Measurements from ENCODE around the gene GNG12. TPM values are rescaled to one million over a fixed set of nuclear protein-coding genes. Genes with fewer than 3 reads are reported as not detected.

GNG12 gene
- total RNA-seq, 1 experiment from 2014 or later = 66.1 TPM

DNA sequence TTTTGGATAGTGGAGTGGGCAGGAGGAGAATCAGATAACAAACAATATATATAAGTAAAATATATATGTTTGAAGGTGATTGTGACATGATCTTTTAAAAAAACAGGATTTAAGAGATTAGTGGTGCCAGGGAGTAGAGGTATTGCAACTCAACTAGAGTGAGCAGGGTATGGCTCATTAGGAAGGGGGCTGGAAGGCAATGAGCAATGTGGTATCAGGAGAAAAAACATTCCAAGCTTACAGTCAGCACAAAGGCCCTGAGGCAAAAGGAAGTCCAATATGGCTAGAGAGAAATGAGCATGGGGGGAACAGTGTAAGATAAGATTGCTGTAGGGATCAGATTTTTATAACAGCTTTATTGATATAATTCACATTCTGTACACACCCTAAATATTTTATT lies 153.6 kb downstream of the GNG12 start:
- Histone ChIP-seq H3K79me2 (ENCODE audit: low read length) (no peaks in the 10 kb centered on the region), H3K9me2 (replicated peaks; ENCODE audit: low read length) (no peaks in the 10 kb centered on the region), H3K9me3 (ENCODE audit: low read length) (no peaks in the 10 kb centered on the region), H3K27me3 (ENCODE audit: low read length) (no peaks in the 10 kb centered on the region), H3F3A (ENCODE audit: low read length, unreplicated experiment) (peaks cover 12% of the 10 kb centered on the region), H3K4me1 (ENCODE audit: insufficient read depth, low read length) (peaks cover 43% of the 10 kb centered on the region), H3K4me3 (ENCODE audit: low read length) (no peak overlapping the region), H4K20me1 (ENCODE audit: low read length) (no peaks in the 10 kb centered on the region), H3K9ac (ENCODE audit: low read length) (no peak overlapping the region), H2AFZ (ENCODE audit: low read length) (no peak overlapping the region), H3K4me2 (ENCODE audit: low read length) (peak overlapping the region; percentile 16; the same call in 1 of the 2 replicates), H3K36me3 (ENCODE audit: low read depth, low read length) (no peaks in the 10 kb centered on the region), H3K27ac (ENCODE audit: low read length) (0 out of 2 replicates have a peak overlapping the region, but pooled peaks have one; percentile 23)
- DNase-seq (peak; percentile 81), ATAC-seq (no peak; the same call in 1 of the 2 replicates)
- intact Hi-C loops (cut with micrococcal nuclease) = loop anchor here (10.0 kb wide), 1 partner anchor 705 kb away; no protein-coding TSS in a partner anchor
- ChIA-PET CTCF (no interaction called here), POLR2A (ENCODE audit: unreplicated experiment) (no interaction called here)
- BruUV-seq (replicated peaks) = no TSS peak
- TF ChIP-seq EZH2 (IDR thresholded peaks at IDR 0.05; ENCODE audit: low read length, unreplicated experiment) (no peak), CTCF (conservative IDR thresholded peaks at IDR 0.05; ENCODE audit: low read depth, low read length) (no peak), EZH2phosphoT487 (IDR thresholded peaks at IDR 0.05; ENCODE audit: borderline replicate concordance, low read length) (no peak)

DNA sequence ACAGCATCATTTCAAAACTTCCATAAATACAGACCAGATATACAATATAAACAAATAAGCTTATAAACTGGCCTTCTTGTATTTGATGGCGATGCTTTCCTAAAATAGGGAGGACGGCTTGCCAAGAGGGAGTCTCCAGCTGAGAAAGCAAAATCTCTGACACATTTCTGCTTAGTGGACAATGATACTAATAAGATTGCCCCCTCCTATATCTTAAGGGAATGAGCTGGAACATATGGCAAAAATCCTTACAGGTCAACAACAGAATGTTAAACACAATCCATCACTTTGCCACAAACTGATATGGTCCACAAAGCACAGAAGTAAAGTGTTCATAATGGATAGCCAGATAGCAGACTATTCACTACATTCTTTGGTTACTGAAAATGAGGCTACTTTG lies 155.3 kb downstream of the GNG12 start:
- ATAC-seq (no peak), DNase-seq (no peak)
- Histone ChIP-seq H3K27me3 (ENCODE audit: low read length) (no peaks in the 10 kb centered on the region), H3K9ac (ENCODE audit: low read length) (no peak overlapping the region), H3K79me2 (ENCODE audit: low read length) (no peaks in the 10 kb centered on the region), H3K36me3 (ENCODE audit: low read depth, low read length) (no peaks in the 10 kb centered on the region), H3K9me2 (replicated peaks; ENCODE audit: low read length) (no peaks in the 10 kb centered on the region), H3K27ac (ENCODE audit: low read length) (no peak overlapping the region), H2AFZ (ENCODE audit: low read length) (no peak overlapping the region), H3K4me1 (ENCODE audit: insufficient read depth, low read length) (peaks cover 34% of the 10 kb centered on the region), H3K9me3 (ENCODE audit: low read length) (no peaks in the 10 kb centered on the region), H3K4me2 (ENCODE audit: low read length) (no peak overlapping the region), H3K4me3 (ENCODE audit: low read length) (no peak overlapping the region), H4K20me1 (ENCODE audit: low read length) (no peaks in the 10 kb centered on the region), H3F3A (ENCODE audit: low read length, unreplicated experiment) (peaks cover 3% of the 10 kb centered on the region)
- CTCF ChIA-PET = no interaction called here
- TF ChIP-seq EZH2 (IDR thresholded peaks at IDR 0.05; ENCODE audit: low read length, unreplicated experiment) (no peak), EZH2phosphoT487 (IDR thresholded peaks at IDR 0.05; ENCODE audit: borderline replicate concordance, low read length) (no peak), CTCF (conservative IDR thresholded peaks at IDR 0.05; ENCODE audit: low read depth, low read length) (no peak)
- POLR2A ChIA-PET (ENCODE audit: unreplicated experiment) = no interaction called here
- BruUV-seq (replicated peaks) = no TSS peak
- intact Hi-C loops (cut with micrococcal nuclease) = no loop called here

GRCh38 chr1:67677408-67677807 lies 155.9 kb downstream of the GNG12 start:
- Histone ChIP-seq H3K9me3 (ENCODE audit: low read length) (no peaks in the 10 kb centered on the region), H4K20me1 (ENCODE audit: low read length) (no peaks in the 10 kb centered on the region), H3K4me2 (ENCODE audit: low read length) (no peak overlapping the region), H3K27ac (ENCODE audit: low read length) (no peak overlapping the region), H3K4me1 (ENCODE audit: insufficient read depth, low read length) (peaks cover 32% of the 10 kb centered on the region), H3F3A (ENCODE audit: low read length, unreplicated experiment) (no peaks in the 10 kb centered on the region), H3K79me2 (ENCODE audit: low read length) (no peaks in the 10 kb centered on the region), H3K27me3 (ENCODE audit: low read length) (no peaks in the 10 kb centered on the region), H2AFZ (ENCODE audit: low read length) (no peak overlapping the region), H3K36me3 (ENCODE audit: low read depth, low read length) (no peaks in the 10 kb centered on the region), H3K9me2 (replicated peaks; ENCODE audit: low read length) (no peaks in the 10 kb centered on the region), H3K9ac (ENCODE audit: low read length) (no peak overlapping the region), H3K4me3 (ENCODE audit: low read length) (no peak overlapping the region)
- DNase-seq = no peak
- ATAC-seq = no peak
- POLR2A ChIA-PET (ENCODE audit: unreplicated experiment) = no interaction called here
- CTCF ChIA-PET = interaction anchor here (0.6 to 0.8 kb wide), 2 partner anchors 117 to 145 kb away, joined by 3 to 4 read pairs; no protein-coding TSS in a partner anchor
- BruUV-seq (replicated peaks) = no TSS peak
- no peak for TF ChIP-seq EZH2 (IDR thresholded peaks at IDR 0.05; ENCODE audit: low read length, unreplicated experiment)
- no peak for TF ChIP-seq CTCF (conservative IDR thresholded peaks at IDR 0.05; ENCODE audit: low read depth, low read length)
- TF ChIP-seq EZH2phosphoT487 (IDR thresholded peaks at IDR 0.05; ENCODE audit: borderline replicate concordance, low read length) = no peak
- intact Hi-C loops (cut with micrococcal nuclease) = no loop called here
